Umbilical cord (tissue), 1 donor: ENCODE data around the gene MGST1. TPM values are rescaled to one million over a fixed set of nuclear protein-coding genes. Genes with fewer than 3 reads are reported as not detected.

Source experiments
- total RNA-seq: library from RNA; depleted of rRNA; stranded (reverse); fragments of >200 nt; gene quantifications from one replicate; pipeline ENCODE4 v1.2.3, GENCODE V29; 2014; ENCODE audit warnings: low replicate concordance; ENCODE audit not compliant: insufficient read depth

The MGST1 gene
- total RNA-seq, 1 donor from 2014 or later = 9.6 TPM

Other genes with a start within 250 kb of the MGST1 start
- gene SLC15A5, start 70.0 kb upstream of the MGST1 start, total RNA-seq = 0.96 TPM